NCI-H1105 treated with DMSO at 0.1 percent for 48 hours (cell line): ENCODE results near the gene C1GALT1C1L.
"Not testable (repeated sequence)": the region's sequence is repeated elsewhere in the genome, so short reads cannot be mapped to it uniquely, and the experiment has no call there.

Source experiments
- DNase-seq: peaks from one replicate; lab custom pipeline; 2025; lab: John Stamatoyannopoulos, UW

The C1GALT1C1L gene

DNA sequence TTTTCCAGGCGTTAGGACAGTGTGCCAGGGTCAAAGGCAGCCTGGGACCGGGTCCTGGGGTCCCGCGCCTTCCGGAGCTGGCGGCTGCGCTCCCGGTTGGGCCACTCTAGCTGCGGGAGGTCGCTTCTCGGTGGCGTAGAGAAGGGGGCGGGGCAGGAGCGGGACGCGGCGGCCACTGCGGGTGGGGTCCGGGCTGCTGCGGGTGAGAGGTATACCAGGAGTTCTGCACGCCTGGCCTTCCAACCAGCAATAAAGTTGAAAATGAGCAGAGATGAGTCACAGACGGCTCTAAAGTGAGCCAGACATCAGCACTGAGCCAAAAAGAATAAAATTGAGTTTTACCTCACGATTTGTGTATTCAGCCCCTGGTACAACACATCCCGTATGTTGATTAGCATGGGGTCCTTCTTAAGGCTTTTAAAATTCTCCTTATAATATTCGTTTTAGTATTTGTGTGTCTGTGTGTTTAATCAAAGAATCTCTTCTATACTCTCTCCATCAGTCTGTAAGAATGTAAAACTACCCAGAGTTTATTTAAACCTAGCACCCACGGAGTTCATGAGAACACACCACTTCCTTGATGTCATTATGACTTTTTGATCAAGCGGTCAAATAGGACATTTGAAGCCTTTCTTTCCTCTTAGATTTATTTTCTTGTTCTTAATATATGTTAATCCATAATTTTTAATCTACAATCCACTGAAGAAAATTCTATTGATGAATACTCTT, at the start of gene C1GALT1C1L:
TSS of gene C1GALT1C1L (minus strand) at position 108 of the 729 bp plus-strand sequence. CDS start at position 1, 107 bp downstream.
- peak; percentile 57 for DNase-seq

DNA sequence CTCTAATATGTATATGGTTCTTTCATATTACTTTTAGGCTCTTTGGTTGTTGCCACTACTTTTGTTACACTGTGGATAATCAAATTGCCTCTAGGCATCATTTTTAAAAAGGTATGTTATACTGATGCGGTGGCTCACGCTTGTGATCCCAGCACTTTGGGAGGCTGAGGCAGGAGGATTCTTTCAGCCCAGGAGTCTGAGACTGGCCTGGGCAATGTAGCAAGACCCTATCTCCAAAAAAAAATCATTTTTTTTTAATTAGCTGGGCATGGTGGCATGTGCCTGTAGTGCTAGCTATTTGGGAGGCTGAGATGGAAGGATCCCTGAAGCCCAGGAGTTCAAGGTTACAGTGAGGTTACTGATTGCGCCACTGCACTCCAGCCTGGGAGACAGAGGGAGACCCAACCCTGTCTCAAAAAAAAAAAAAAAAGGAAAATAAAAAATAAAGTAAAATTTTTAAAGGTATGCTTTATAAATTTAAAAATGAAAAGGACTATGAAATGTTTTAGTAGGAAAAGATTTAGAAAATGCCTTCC, 49.5 kb upstream of the C1GALT1C1L start:
- DNase-seq = no peak

DNA sequence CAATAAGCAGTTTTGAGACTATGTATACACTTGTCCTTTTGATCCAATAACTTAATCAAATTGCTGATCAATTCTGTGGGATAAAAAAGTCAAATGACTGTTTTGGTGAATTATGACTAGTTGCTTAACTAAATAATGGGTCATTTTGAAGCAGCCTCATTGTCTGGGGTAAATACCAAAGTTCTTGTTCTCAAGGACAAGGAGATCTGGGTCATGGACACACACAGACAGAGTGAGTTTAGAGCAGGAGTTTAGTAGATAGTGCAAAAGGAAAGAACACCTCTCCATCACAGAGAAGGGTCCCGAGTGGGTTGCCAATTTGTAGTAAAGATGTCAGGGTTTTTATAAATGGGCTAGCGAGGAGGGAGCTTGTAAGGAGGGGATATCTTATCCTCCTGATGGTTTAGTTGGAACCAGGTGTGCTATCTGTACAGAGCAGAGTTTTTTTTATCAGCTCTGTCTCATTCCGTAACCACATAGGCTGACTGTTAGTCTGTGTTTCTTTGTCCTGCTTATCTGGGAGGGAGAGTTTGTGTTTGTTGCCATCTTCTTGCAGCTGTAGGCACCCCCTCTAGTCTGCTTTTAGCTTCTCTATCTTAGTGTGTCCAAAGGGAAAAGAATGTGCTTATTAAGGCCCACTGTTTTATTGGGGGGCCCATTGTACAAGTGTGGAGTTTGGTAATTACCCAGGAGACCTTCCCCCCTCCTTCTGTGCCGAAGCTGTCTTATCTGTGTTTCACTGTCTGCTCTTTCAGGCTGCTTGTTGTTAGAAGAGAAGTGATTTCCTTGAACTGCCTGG, 48.7 kb upstream of the C1GALT1C1L start:
- no peak for DNase-seq

DNA sequence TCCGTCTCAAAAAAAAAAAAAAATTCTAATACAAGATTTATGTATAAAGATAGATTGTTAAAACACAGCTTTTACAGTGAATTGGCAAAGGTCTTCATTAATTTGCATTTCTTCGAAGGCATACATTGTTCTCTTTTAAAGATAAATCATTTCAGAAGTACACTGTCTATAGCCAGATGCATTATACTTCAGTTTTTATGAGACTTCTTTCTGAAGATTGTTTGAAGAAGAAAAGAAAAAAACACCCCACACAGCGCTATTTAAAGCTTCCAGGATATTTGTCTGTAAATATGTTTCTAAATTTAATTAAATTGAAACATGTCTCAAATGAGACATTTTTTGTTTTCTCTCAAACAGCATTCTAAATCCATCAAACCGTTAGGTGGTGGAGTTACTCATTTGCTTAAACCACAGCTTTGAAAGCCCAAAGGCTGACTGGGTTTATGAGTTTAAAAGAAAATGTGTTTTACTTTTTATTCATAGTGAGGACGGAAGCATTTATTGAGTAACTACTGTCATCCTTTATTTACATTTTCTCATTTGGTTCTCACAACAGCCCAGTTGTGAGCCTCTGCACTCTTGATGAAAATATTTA, 42.4 kb upstream of the C1GALT1C1L start:
- no peak for DNase-seq

DNA sequence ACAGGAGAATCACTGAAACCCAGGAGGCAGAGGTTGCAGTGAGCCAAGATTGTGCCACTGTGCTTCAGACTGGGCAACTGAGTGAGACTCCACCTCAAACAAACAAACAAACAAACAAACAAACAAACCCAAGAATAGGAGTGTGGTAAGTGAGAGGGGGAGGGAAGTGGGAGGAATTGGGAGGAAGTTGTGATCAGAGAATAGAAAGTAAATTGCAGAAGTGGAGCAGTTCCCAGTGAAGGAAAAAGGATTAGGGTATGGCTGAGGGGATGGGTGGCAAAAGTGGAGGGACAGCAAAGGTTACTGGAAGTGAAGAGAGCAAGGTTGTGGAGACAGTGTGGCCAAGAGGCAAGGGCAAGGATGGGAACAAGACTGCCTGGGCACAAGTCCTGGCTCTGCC, 41.1 kb upstream of the C1GALT1C1L start:
- no peak for DNase-seq

DNA sequence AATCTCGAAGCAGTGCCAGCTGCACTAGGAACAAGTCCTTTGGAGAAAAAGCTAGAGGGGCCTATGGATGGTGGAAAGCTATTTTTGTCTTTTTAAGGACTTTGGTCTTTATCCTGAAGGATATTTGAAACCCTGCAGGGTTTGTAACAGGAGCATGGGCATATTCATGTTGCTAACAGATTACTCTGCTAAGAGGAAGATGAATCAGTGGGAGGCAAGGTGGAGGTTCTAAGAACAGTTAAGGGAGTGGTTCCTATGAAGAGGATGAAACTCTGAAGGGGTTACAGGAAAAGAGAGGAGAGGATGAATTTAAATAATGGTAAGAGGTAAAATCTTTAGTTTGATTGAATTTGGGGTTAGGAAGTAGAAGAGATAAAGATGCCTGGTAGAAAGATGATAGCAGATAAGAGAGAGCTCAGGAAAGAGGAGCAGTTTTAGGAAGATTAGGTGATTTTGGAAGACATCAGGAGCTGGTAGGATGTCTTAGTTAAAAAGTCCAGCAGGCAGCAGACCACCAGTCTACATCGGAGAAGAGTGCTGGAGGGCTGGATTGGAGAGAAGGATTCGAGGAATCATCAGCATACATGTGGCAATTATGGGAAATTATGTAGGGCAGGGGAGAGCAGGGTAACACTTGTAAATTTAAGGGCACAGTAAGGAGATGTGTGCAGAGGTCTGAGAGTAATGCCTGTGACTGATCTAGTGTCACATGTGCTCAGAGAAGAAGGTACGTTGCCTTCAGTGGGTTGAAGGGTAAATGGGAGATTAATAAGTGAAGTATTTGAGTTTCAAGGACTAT, 39.3 kb upstream of the C1GALT1C1L start:
- DNase-seq = no peak

DNA sequence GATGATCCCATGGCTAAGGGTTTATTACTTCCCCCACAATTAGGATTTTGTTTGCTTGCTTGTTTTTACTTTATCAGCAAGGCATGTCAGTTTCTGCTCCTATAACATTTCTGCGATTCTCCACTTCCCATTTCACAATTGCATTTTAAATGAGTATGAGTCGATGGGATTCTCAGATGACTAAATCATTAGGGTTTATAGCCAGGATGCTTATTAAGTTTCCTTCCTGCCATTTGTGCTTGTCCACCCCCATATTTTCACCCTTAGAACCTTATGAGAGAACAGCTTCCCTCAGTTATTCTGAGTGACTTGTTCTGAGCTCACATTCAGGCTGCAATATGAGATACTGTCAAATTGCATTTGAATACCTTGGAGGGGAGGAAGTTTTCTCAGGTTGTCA, 37.9 kb upstream of the C1GALT1C1L start:
- DNase-seq = no peak

DNA sequence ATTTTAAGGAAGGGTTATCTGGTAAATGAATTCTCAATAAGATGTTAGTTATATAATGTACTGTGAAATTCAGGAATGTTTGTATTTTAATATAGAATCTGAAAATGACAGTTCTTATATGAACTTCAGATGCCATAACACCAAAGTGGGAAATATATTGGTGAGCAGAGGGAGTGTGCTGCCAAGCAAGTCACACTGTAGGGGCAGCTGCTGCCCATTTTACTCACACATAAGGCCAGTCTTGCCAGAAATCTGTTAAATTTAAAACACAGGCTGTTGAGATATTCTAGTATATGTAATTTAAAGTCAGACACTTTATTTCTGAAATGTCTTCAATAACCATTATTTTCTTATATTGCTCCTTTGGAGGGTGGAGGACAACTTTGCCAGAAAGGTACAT, 34.6 kb upstream of the C1GALT1C1L start:
- DNase-seq = no peak

DNA sequence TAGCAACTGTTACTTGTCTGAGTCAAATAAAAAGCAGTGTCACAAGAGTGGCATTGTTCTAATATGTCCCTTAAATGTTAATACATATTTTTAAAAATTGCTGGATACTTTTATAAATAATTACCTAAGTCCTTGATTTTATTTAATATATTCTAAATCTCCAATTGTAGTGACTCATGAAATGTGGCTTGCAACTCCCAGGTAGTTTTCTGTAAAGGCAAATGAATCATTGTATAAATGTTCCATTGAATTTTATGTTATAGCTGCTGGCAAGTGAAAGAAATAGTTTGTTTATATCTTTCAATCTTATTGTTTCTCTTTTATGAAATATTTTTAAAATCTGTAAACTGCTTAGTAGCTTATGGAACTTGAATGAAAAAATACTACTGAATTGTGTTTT, 32.7 kb upstream of the C1GALT1C1L start:
- no peak for DNase-seq

DNA sequence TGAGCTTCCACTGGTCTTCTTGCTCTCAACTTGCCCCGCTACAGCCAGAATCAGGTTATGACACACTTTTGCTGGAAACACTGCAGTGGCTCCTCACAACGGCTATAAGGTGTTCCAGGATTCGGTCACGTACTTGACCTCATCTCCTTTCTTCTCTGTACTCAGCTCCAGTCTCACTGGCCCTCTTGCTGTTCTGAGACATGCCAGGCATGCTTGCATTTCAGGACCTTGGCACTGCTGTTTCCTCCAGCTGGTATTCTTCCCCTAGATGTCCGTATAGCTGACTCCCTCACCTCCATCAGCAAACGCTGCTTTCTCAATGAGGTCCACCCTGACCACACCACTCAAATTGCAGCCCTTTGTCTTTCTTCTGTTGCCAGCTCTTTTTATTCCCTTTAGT, 31.9 kb upstream of the C1GALT1C1L start:
- no peak for DNase-seq

DNA sequence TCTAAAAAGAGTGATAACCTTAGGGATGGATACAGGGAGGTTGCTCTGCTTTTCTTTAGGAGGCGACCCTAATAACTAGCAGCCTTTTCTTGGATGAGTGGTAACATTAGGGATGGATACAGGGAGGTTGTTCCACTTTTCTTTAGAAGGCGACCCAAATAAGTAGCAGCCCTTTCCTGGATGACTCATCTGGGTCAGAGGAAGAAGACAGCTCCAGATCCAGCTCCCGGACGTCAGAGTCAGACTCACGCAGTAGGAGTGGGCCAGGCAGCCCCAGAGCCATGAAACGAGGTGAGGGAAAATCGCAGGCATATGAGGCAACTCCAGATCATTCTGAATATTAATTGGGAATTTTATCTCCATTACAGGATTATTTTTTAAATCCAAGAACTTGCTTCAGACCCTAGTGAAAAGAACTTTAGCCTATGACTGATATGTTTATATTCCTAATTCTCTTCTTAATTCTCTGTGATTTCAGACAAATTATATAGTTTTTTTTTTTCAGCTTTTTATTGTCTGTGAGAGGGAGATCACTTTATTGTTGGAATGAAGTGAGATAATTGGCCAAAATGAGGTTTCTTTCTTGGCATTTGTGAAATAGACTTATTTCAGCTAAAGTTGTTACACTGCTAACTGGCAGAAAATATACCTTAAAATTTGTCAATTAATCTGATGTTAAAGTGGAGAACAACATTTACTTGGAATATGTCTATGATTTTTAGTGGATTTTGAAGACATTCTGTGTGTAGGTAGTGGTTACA, 31.2 kb upstream of the C1GALT1C1L start:
- no peak for DNase-seq

DNA sequence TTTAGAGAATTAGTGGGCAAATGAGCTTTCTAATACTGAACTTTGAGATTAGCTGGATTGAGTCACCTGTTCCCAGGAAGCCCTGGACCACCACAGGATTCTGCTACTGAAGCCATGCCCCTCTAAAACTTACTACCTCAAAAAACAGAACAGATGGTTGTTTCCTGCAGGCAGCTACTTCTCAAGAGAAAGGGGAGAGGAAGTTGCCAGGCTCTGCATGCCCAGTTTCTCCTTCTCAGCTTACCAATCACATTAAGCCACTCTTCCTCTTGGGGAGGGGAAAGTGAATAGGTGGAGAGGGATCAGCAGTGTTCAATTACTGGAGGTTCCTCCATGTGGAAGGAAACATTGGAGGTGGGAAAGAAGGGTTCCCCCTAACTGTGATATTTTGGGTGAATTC, 24.9 kb upstream of the C1GALT1C1L start:
- no peak for DNase-seq

DNA sequence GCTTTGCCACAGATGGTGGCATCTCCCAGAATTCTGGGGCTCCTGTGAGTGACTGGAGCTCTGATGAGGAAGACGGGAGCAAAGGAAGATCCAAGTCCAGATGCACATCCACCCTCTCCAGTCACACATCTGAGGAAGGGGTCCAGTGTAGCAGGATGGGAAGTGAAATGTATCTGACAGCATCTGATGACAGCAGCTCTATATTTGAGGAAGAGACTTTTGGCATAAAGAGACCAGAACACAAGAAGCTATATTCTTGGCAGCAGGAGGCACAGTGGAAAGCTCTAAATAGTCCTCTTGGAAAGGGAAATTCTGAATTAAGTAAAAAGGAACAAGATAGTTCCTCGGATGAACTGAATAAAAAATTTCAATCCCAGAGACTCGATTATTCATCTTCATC, 23.5 kb upstream of the C1GALT1C1L start:
- DNase-seq = no peak

DNA sequence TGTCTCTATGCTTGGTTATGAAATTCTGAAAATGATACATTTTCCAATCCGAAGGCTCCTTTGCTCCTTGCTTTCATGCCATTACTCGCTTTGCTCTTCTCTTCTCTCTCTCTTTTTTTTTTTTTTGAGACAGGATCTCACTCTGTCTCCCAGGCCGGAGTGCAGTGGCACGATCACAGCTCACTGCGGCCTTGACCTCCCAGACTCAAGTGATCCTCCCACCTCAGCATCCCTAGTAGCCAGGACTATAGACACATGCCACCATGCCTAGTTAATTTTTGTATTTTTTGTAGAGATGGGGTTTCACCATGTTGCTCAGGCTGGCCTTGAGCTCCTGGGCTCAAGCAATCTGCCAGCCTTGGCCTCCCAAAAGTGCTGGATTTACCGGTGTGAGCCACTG, 21.9 kb upstream of the C1GALT1C1L start:
- DNase-seq = not testable (repeated sequence)

DNA sequence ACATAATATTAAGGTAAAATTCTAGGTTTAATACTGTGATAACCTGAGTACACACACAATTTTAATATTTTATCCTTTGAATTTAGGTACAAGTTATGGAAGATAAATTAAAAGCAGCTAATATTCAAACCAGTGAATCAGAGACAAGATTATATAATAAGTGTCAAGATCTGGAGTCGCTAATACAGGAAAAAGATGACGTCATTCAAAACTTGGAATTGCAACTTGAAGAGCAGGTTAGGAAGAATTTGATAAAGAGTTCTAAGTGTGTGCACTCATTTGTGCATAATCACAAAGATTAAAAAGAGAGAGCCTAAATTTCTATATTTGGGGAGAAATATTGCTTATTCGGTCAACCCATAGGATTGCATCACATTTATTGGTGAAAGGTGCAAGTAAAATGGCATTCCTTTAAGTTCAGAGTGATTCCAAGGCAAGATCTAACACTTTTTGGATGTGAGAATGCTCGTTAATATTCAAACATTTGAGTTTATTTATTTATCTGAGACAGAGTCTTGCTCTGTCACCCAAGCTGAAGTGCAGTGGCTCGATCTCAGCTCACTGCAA, 16.3 kb upstream of the C1GALT1C1L start:
- DNase-seq = no peak

DNA sequence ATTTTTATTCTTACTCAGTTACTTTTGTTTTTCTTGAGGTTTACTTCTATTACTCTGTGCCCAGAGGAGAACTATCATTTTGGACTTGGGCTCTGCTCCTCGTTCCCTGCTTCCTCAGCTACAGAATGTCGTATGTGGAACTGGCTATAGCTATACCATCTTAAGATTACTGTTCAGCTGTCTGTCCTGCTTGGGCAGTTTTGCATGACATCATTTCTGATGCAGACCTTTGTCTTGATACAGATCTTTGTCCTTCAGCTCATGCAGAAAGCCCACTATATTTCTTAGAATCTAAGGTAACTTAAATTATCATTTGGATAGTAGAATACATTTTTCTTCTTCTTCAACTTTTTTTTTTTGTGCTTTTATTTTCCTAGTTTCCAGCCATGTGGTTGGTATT, 13.8 kb upstream of the C1GALT1C1L start:
- DNase-seq = no peak

DNA sequence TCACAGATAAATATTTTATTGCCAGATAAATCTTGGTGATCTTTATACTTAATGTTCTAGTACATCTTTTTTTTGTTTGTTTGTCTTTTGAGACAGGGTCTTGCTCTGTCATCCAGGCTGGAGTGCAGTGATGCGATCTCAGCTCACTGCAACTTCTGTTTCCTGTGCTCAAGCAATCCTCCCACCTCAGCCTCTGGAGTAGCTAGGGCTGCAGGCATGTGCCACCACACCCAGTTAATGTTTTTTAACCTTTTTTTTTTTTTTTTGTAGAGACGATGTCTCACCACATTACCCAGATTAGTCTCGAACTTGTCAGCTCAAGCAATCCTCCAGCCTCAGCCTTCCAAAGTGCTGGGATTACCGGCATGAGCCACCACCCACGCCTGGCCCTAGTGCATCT, 9.1 kb upstream of the C1GALT1C1L start:
- DNase-seq = no peak

DNA sequence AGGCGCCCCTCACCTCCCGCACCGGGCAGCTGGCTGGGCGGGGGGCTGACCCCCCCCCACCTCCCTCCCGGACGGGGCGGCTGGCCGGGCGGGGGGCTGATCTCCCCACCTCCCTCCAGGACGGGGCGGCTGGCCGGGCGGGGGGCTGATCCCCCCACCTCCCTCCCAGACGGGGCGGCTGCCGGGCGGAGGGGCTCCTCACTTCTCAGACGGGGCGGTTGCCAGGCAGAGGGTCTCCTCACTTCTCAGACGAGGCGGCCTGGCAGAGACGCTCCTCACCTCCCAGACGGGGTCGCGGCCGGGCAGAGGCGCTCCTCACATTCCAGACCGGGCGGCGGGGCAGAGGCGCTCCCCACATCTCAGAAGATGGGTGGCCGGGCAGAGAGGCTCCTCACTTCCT, 1.6 kb upstream of the C1GALT1C1L start:
- DNase-seq = not testable (repeated sequence)

DNA sequence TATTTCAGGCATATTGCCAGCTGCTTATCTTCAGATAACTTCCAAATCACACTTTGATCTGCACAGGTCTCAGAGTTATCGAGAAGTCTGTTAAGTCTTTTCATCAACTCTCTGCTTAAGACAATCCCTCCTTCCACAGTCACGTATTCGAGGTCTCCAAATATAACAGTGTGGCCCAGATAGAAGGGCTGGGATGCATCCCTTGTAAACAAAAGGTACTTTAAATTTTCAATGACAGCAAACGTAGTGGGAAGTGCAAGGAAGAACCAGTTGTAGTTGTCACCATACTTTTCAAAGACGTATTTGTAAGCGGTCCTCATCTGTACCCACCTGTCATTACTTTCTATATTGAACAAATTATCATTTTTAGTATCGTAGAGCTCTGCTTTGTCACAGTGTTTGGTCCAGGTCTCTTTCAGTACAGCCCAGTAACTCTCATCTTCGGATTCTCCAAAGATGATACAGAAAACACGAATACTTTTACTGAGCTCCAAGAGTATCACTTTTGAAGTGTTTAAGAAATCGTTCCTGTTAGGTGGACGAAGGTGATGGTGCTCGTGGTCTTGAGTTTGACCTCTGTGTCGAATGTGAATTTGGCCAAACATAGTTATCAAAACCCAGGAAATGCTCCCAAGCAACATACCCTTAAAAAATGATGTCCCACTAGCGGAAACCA, 445 bp downstream of the C1GALT1C1L start:
- no peak for DNase-seq

DNA sequence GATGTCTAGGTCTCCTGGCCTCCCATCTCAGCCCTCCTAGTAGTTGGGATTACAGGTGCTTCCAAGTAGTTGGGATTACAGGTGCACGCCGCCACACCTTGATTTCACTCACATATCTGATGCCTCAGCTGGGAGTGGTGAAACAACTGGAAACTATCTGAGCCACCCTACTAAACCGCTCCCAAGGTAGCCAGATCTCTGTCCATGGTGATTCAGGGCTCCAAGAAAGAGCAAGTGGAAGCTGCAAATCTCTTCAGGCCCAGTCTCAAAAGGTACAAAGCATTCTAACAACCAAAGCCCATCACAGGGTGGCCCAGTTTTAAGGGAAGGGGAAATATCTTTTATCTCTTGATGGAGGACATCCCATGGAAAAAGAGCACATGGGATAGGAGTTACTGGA, 19.0 kb downstream of the C1GALT1C1L start:
- no peak for DNase-seq
